G401 (cell line): Measurements from ENCODE around the gene UNC79. TPM values are rescaled to one million over a fixed set of nuclear protein-coding genes. Genes with fewer than 3 reads are reported as not detected.
A peak's percentile ranks its signal among the peaks of the same experiment; 100 is the strongest.
"Not testable (repeated sequence)": the region's sequence is repeated elsewhere in the genome, so short reads cannot be mapped to it uniquely, and the experiment has no call there.

ENCODE experiments used
- DNase-seq: peaks from one replicate; pipeline ENCODE4 v3.0.0-alpha.2; 2015; ENCODE audit warnings: low spot score
- in situ Hi-C: cut with HindIII; loops from 2 replicates; pipeline ENCODE4 v1.10.0; 2016; ENCODE audit warnings: low sequenced_read_pairs, mixed read lengths
- total RNA-seq: library from RNA; depleted of rRNA; stranded (reverse); fragments of >200 nt; shearing (Covaris generic); gene quantifications from 2 replicates; pipeline ENCODE4 v1.2.3, GENCODE V29; 2014; rRNA removed

Gene UNC79
- total RNA-seq = 0.44 TPM in 1 of 2 replicates, not detected in the other

- in situ Hi-C loops = no loop called here
- peak; percentile 94 for DNase-seq
Observed at GRCh38 chr14:93430315-93431035, at the start of gene UNC79. Gene UNC79 (plus strand): TSS chr14:93430939. CDS start chr14:93431030, 91 bp downstream.

- no peak for DNase-seq
- in situ Hi-C loops = no loop called here
Observed at GRCh38 chr14:93381644-93382043, 49.1 kb upstream of the UNC79 start.

GRCh38 chr14:93384256-93384655 is 46.5 kb upstream of the UNC79 start:
- DNase-seq = not testable (repeated sequence)

DNA sequence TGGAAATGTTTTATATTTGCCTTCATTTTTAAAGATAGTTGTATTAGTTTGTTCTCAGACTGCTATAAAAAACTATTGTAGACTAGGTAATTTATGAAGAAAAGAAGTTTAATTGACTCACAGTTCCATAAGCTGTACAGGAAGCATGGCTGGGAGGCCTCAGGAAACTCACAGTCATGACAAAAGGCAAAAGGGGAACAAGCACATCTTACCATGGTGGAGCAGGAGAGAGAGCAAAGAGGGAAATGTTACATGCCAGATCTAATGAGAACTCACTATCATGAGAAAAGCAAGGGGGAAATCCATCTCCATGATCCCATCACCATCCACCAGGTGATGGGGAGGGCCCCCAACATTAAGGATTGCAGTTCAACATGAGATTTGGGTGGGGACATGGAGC is 35.5 kb upstream of the UNC79 start:
- DNase-seq = no peak
- in situ Hi-C loops = no loop called here

More at GRCh38 chr14:93384256-93384655, 46.5 kb upstream of the UNC79 start:
- in situ Hi-C loops = not testable (repeated sequence)

- in situ Hi-C loops = no loop called here
- DNase-seq = no peak
Observed at GRCh38 chr14:93396456-93396855, 34.3 kb upstream of the UNC79 start.

DNA sequence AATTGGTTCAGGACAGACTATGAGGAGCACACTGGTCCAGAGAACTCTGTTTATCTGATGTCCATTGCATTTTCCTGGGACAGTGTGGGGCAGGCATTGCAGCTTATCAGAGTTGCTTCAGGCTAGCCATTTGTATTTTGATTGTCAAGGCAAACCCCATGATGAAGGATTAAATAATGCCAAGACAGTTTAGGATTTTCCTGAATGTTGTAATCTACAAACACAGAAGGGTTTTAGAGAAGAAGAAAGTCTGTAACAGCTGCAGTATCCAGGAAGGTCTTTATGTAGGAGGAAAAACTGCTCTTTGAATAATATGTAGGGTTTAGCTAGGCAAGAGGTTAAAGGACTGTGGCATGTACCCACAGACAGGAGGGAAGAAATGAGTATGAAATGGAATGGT is 32.2 kb upstream of the UNC79 start:
- no peak for DNase-seq
- in situ Hi-C loops = no loop called here

- DNase-seq = no peak
- in situ Hi-C loops = no loop called here
Observed at GRCh38 chr14:93402951-93403350, 27.8 kb upstream of the UNC79 start.

GRCh38 chr14:93410021-93410420 is 20.7 kb upstream of the UNC79 start:
- in situ Hi-C loops = no loop called here
- DNase-seq = no peak

DNA sequence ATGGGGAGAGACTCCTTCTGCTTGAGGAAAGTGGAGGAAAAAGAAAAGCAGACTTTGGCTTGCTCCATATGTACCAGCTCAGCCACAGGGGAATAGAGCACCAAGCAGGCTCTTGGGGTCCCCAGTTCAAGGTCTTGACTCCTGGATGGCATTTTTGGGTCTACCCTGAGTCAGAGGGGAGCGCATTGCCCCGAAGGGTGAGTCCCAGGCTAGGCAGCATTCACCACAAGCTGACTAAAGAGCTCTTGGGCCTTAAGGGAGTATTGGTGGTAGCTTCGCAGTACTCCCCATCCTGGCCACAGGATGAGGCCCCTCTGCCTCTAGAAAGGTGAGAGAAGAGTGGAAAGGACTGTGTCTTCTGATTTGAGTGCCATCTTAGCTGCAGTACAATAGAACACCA is 19.8 kb upstream of the UNC79 start:
- in situ Hi-C loops = no loop called here
- no peak for DNase-seq

GRCh38 chr14:93425136-93425535 is 5.6 kb upstream of the UNC79 start:
- in situ Hi-C loops = not testable (repeated sequence)

DNA sequence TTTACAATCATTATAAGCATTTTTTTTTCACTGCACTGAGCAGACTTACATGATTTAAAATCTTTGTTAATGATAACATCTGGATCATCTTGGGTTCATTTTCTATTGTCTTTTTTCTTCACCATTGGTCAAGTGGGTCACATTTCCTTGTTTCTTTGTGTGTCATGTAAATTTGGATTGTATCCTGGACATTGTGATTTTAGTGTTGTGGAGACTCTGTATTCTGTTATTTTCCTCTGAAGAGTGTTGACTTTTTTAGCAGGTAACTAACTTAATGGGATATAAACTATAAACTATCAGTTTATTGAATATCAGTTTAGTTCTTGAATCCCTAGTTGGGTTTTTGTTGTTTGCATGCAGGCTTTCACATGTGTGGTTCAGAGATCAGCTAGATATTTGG is 4.0 kb upstream of the UNC79 start:
- in situ Hi-C loops = no loop called here
- no peak for DNase-seq

More at GRCh38 chr14:93425136-93425535, 5.6 kb upstream of the UNC79 start:
- DNase-seq = not testable (repeated sequence)

GRCh38 chr14:93431036-93431670 is 414 bp downstream of the UNC79 start:
- in situ Hi-C loops = no loop called here
- peak; percentile 95 for DNase-seq

DNA sequence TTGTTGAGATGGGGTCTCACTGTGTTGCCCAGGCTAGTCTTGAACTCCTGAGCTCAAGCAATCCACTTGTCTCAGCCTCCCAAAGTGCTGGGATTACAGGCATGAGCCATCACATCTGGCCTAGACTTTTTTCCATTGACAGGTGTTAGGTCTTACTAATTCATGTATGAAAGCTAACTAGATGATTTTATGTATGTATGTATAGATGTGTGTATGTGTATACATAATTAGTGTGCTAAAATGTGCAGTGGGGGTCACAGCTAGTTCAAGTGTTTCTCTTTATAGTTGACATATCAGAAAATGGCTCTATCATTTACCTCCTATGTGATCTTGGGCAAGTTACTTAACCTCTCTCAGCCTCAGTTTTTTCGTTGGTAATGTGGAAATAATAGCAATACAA is 23.5 kb downstream of the UNC79 start:
- in situ Hi-C loops = no loop called here
- no peak for DNase-seq

GRCh38 chr14:93456356-93456755 is 25.6 kb downstream of the UNC79 start:
- peak; percentile 47 for DNase-seq

DNA sequence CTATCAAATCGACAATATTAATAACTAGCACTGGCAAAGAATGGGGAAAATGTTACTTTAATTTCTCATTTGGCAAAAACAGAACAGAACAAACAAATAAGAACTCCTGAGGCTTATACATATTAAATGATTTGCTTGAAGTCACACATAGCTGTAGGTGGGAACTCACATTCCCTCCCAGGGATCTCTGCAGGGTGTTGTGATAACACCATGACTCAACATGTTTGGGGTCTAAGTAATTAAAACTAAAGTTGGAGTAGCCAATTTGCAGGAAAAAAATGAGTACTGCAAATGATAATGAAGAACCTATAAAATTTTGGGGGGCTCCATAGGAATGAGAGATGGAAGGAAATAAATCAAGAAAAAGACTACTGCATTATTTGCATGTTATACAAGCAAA is 27.5 kb downstream of the UNC79 start:
- in situ Hi-C loops = no loop called here
- DNase-seq = no peak

More at GRCh38 chr14:93456356-93456755, 25.6 kb downstream of the UNC79 start:
- in situ Hi-C loops = no loop called here

DNA sequence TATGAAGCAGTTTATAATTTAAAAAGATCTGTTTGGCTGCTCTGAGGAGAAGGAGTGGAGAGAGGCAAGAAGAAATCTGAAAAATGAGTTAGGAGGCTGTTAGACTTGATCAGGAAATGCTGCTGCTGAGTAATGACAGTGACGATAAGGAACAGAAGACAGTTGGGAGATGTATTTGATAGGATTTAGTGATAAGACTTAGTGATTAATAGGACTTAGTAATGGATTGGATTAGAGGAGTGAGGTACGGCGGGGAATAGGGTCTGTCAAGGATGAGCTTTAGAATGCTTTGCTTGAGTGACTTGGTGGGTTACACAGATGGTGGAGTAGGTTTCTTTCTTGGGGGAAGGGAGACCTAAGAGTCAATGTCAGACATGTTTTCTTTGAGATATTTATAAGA is 31.7 kb downstream of the UNC79 start:
- in situ Hi-C loops = no loop called here

GRCh38 chr14:93464271-93464670 is 33.5 kb downstream of the UNC79 start:
- DNase-seq = no peak
- in situ Hi-C loops = no loop called here

More for the DNA sequence above, 31.7 kb downstream of the UNC79 start:
- DNase-seq = no peak

GRCh38 chr14:93475471-93475870 is 44.7 kb downstream of the UNC79 start:
- in situ Hi-C loops = no loop called here
- DNase-seq = no peak

- no peak for DNase-seq
- in situ Hi-C loops = no loop called here
Observed at GRCh38 chr14:93476305-93476704, 45.6 kb downstream of the UNC79 start.

- in situ Hi-C loops, DNase-seq: not testable (repeated sequence)
Observed at GRCh38 chr14:93479074-93479473, 48.3 kb downstream of the UNC79 start.

- in situ Hi-C loops = no loop called here
- DNase-seq = no peak
Observed at GRCh38 chr14:93480867-93481266, 50.1 kb downstream of the UNC79 start.
